Activated CD8-positive, alpha-beta T cell treated with anti-CD3 and anti-CD28 coated beads, Interleukin-2, amount 10 ng/mL, durations not matched to agents 7 days and 5 days (primary cell): ENCODE data around the gene C6orf132. TPM values are rescaled to one million over a fixed set of nuclear protein-coding genes. Genes with fewer than 3 reads are reported as not detected.

Source experiments
- ATAC-seq: fragments of 150-1000 bp; cut with Tn5 transposase; one replicate; pipeline ENCODE4 v1.10.0; 2021; ENCODE audit warnings: moderate library complexity
- CTCF ChIA-PET: fragments of 350-600 bp; sonication (Branson Sonifier 250); formaldehyde crosslinking; loops from one replicate; lab custom pipeline; 2021; ENCODE audit warnings: antibody characterized with exemption; lab: Charles Lee
- POLR2A ChIA-PET: fragments of 350-600 bp; sonication (Branson Sonifier 250); formaldehyde crosslinking; loops from one replicate; lab custom pipeline; 2021; ENCODE audit warnings: antibody characterized with exemption; lab: Charles Lee
- DNase-seq: peaks from one replicate; pipeline ENCODE4 v3.0.0-alpha.2; 2020
- H3K27ac Mint-ChIP-seq: one replicate; pipeline ENCODE4 v1.8.0; 2021; ENCODE audit warnings: mild to moderate bottlenecking, mixed read lengths
- H3K27me3 Mint-ChIP-seq: one replicate; pipeline ENCODE4 v1.8.0; 2021; ENCODE audit warnings: low read depth, mixed read lengths
- H3K36me3 Mint-ChIP-seq: one replicate; pipeline ENCODE4 v1.8.0; 2021; ENCODE audit warnings: low read depth, mixed read lengths
- H3K4me1 Mint-ChIP-seq: one replicate; pipeline ENCODE4 v1.8.0; 2021; ENCODE audit warnings: low read depth, mixed read lengths
- H3K4me3 Mint-ChIP-seq: one replicate; pipeline ENCODE4 v1.8.0; 2021; ENCODE audit warnings: mild to moderate bottlenecking, mixed read lengths
- H3K9me3 Mint-ChIP-seq: one replicate; pipeline ENCODE4 v1.8.0; 2022; ENCODE audit warnings: mixed read lengths; ENCODE audit not compliant: insufficient read depth
- total RNA-seq, 2 experiments: library from RNA; stranded (reverse); gene quantifications; one replicate each; pipeline ENCODE4 v1.2.3, GENCODE V29; 2021

Gene C6orf132
- total RNA-seq, 2 experiments from 2014 or later, result 0.03 TPM; not detected in 1

DNA sequence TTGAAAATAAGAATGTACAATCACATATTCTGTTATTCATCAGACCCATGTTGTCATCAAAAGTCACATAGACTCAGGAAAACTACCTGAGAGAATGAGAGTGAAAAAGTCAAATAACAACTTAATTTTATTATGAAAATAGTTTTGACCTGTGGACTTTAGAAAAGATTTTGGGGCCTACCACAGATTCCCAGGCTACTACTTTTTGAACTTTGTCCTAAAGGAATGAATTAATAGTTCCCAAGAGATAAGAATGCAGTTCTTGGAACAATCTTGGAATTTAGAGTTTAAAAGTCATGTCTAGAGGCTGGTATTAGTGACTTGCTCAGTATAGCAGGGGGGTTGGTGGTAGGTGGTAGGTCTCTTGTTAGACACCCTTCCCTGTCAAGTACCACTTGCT lies 88.8 kb downstream of the C6orf132 start:
- CTCF ChIA-PET, result interaction anchor here (14.5 to 15.1 kb wide), 2 partner anchors 131 to 267 kb away, joined by 232 to 286 read pairs; partner anchors contain the start of genes BYSL, FRS3, MED20 and PRICKLE4
- ATAC-seq, result no peak
- DNase-seq, result no peak
- peaks cover 40% of the 10 kb centered on the region for H3K4me1 Mint-ChIP-seq
- no peak overlapping the region for H3K27ac Mint-ChIP-seq
- POLR2A ChIA-PET, result interaction anchor here (1.1 kb wide), 1 partner anchor 10 kb away, joined by 3 read pairs; no protein-coding TSS in a partner anchor
- no peak overlapping the region for H3K4me3 Mint-ChIP-seq
- H3K27me3 Mint-ChIP-seq, result no peaks in the 10 kb centered on the region
- H3K36me3 Mint-ChIP-seq, result peaks cover 55% of the 10 kb centered on the region
- no peaks in the 10 kb centered on the region for H3K9me3 Mint-ChIP-seq

DNA sequence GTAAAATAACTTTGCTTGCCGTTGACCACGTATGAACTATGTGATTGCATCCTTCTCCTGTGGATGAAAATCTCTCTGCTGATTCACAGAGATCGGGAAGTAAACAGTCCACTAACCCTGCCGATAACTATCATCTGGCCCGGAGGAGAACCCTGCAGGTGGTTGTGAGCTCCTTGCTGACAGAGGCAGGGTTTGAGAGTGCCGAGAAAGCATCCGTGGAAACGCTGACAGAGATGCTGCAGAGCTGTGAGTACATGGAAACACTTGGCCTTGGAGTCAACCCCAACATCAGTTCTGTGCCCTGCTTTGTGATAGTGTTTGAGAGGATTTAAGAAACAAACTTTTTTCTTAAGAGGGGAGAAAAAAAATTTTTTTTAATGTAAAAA lies 91.2 kb downstream of the C6orf132 start:
- POLR2A ChIA-PET, result interaction anchor here (0.7 to 17.8 kb wide), 13 partner anchors 9 to 318 kb away, joined by 3 to 372 read pairs (median 4); partner anchors contain the start of genes CCND3, MED20, TOMM6 and USP49
- Mint-ChIP-seq H3K4me1 (peaks cover 59% of the 10 kb centered on the region), H3K4me3 (peak overlapping the region; percentile 95), H3K9me3 (no peaks in the 10 kb centered on the region), H3K36me3 (peaks cover 46% of the 10 kb centered on the region), H3K27me3 (no peaks in the 10 kb centered on the region), H3K27ac (peak overlapping the region; percentile 99)
- DNase-seq (no peak), ATAC-seq (no peak)
- CTCF ChIA-PET, result interaction anchor here (0.8 to 16.7 kb wide), 16 partner anchors 9 to 513 kb away, joined by 3 to 451 read pairs (median 4); partner anchors contain the start of genes BYSL, CCND3, FRS3 and MED20

Other genes starting within 250 kb of the C6orf132 start
- 1 to 10 TPM; 6.2 to 7.8 TPM for gene USP49, start 247.2 kb downstream of the C6orf132 start, total RNA-seq
- gene MED20, start 221.5 kb downstream of the C6orf132 start, total RNA-seq, result 10 to 100 TPM; 20.6 to 22.3 TPM
- gene BYSL, start 221.1 kb downstream of the C6orf132 start, total RNA-seq, result 10 to 100 TPM; 39.4 to 43.1 TPM
- 100 to 1,000 TPM; 441 to 462 TPM for gene CCND3, start 200.8 kb downstream of the C6orf132 start, total RNA-seq
- gene TAF8, start 92.1 kb downstream of the C6orf132 start, total RNA-seq, result 10 to 100 TPM; 44.1 TPM
- not detected for gene GUCA1A, start 30.7 kb upstream of the C6orf132 start, total RNA-seq
- 1 to 10 TPM in 1 of 2 experiments, under 1 TPM in 1; 0.84 to 1.0 TPM for gene GUCA1B, start 52.3 kb upstream of the C6orf132 start, total RNA-seq
- gene MRPS10, start 75.2 kb upstream of the C6orf132 start, total RNA-seq, result 10 to 100 TPM; 32.6 to 33.8 TPM